Duodenal mucosa (tissue), 2 donors: ENCODE data around the gene FREM3.
"Not testable (repeated sequence)": the region's sequence is repeated elsewhere in the genome, so short reads cannot be mapped to it uniquely, and the experiment has no call there.

Source experiments
- H3K27ac ChIP-seq: one replicate; pipeline ENCODE4 v1.7.0; 2013; ENCODE audit warnings: low read depth, low read length
- H3K27me3 ChIP-seq, 2 donors: one replicate each; pipeline ENCODE4 v1.7.0; 2013; ENCODE audit warnings: low read length in 2 of 2, control low read depth in 1 of 2; ENCODE audit not compliant: insufficient read depth in 2 of 2, control insufficient read depth in 1 of 2
- H3K36me3 ChIP-seq, 2 donors: one replicate each; pipeline ENCODE4 v1.7.0; 2013; ENCODE audit warnings: low read length in 2 of 2, control low read depth in 1 of 2; ENCODE audit not compliant: insufficient read depth in 2 of 2, control insufficient read depth in 1 of 2
- H3K4me1 ChIP-seq, 2 donors: one replicate each; pipeline ENCODE4 v1.7.0; 2013; ENCODE audit warnings: low read length in 2 of 2, control low read depth in 1 of 2; ENCODE audit not compliant: insufficient read depth in 2 of 2, control insufficient read depth in 1 of 2
- H3K4me3 ChIP-seq, 2 donors: one replicate each; pipeline ENCODE4 v1.7.0; 2013; ENCODE audit warnings: low read length in 2 of 2, low read depth in 1 of 2
- H3K9ac ChIP-seq, 2 donors: one replicate each; pipeline ENCODE4 v1.7.0; 2013; ENCODE audit warnings: low read length in 2 of 2, low read depth in 1 of 2
- H3K9me3 ChIP-seq, 2 donors: one replicate each; pipeline ENCODE4 v1.7.0; 2013; ENCODE audit warnings: low read length in 2 of 2, control low read depth in 1 of 2; ENCODE audit not compliant: control insufficient read depth in 1 of 2

Gene FREM3

GRCh38 chr4:143555676-143556075 is 144.8 kb downstream of the FREM3 start:
- peaks cover 5 to 14% of the 10 kb centered on the region in 2 donors for H3K4me1 ChIP-seq
- H3K9ac ChIP-seq = no peak overlapping the region
- H3K9me3 ChIP-seq = no peaks in the 10 kb centered on the region
- H3K36me3 ChIP-seq = peaks cover 2 to 23% of the 10 kb centered on the region in 2 donors
- H3K27ac ChIP-seq = no peak overlapping the region
- H3K4me3 ChIP-seq = no peak overlapping the region
- no peaks in the 10 kb centered on the region for H3K27me3 ChIP-seq

GRCh38 chr4:143554728-143555597 is 145.5 kb downstream of the FREM3 start:
- Histone ChIP-seq H3K9ac (no peak overlapping the region), H3K4me1 (peaks cover 5 to 13% of the 10 kb centered on the region in 2 donors), H3K4me3 (no peak overlapping the region), H3K36me3 (peaks cover 3 to 28% of the 10 kb centered on the region in 2 donors), H3K9me3 (no peaks in the 10 kb centered on the region), H3K27me3 (no peaks in the 10 kb centered on the region), H3K27ac (no peak overlapping the region)

GRCh38 chr4:143549928-143550327 is 150.5 kb downstream of the FREM3 start:
- Histone ChIP-seq H3K27ac (no peak overlapping the region), H3K4me1 (no peaks in the 10 kb centered on the region), H3K4me3 (no peak overlapping the region), H3K9me3 (no peaks in the 10 kb centered on the region), H3K36me3 (peaks cover 17 to 61% of the 10 kb centered on the region in 2 donors), H3K27me3 (no peaks in the 10 kb centered on the region), H3K9ac (no peak overlapping the region)

- Histone ChIP-seq H3K36me3 (peaks cover 48 to 81% of the 10 kb centered on the region in 2 donors), H3K27ac (no peak overlapping the region)
Observed at GRCh38 chr4:143539670-143540023, 160.8 kb downstream of the FREM3 start.

GRCh38 chr4:143538979-143539669 is 161.4 kb downstream of the FREM3 start:
- Histone ChIP-seq H3K4me1 (no peaks in the 10 kb centered on the region), H3K36me3 (peaks cover 48 to 83% of the 10 kb centered on the region in 2 donors)

More at GRCh38 chr4:143539670-143540023, 160.8 kb downstream of the FREM3 start:
- no peak overlapping the region for H3K4me3 ChIP-seq
- H3K4me1 ChIP-seq = no peaks in the 10 kb centered on the region
- H3K9me3 ChIP-seq = no peaks in the 10 kb centered on the region
- H3K27me3 ChIP-seq = no peaks in the 10 kb centered on the region
- H3K9ac ChIP-seq = no peak overlapping the region

GRCh38 chr4:143531788-143532491 is 168.5 kb downstream of the FREM3 start:
- Histone ChIP-seq H3K9me3 (no peaks in the 10 kb centered on the region), H3K4me1 (peaks cover 0 to 4% of the 10 kb centered on the region in 2 donors), H3K27me3 (no peaks in the 10 kb centered on the region), H3K9ac (no peak overlapping the region), H3K27ac (no peak overlapping the region), H3K36me3 (peaks cover 48 to 84% of the 10 kb centered on the region in 2 donors), H3K4me3 (no peak overlapping the region)

More at GRCh38 chr4:143538979-143539669, 161.4 kb downstream of the FREM3 start:
- H3K27ac ChIP-seq = no peak overlapping the region
- H3K4me3 ChIP-seq = no peak overlapping the region
- H3K27me3 ChIP-seq = no peaks in the 10 kb centered on the region
- no peak overlapping the region for H3K9ac ChIP-seq
- H3K9me3 ChIP-seq = no peaks in the 10 kb centered on the region

GRCh38 chr4:143531380-143531779 is 169.1 kb downstream of the FREM3 start:
- Histone ChIP-seq H3K36me3 (peaks cover 48 to 84% of the 10 kb centered on the region in 2 donors), H3K9me3 (no peaks in the 10 kb centered on the region), H3K27ac (no peak overlapping the region), H3K4me1 (peaks cover 0 to 4% of the 10 kb centered on the region in 2 donors), H3K9ac (no peak overlapping the region), H3K27me3 (no peaks in the 10 kb centered on the region), H3K4me3 (no peak overlapping the region)

- H3K27ac ChIP-seq, H3K9ac ChIP-seq: not testable (repeated sequence)
- peaks cover 43 to 77% of the 10 kb centered on the region in 2 donors for H3K36me3 ChIP-seq
Observed at GRCh38 chr4:143528046-143528445, 172.4 kb downstream of the FREM3 start.

More at GRCh38 chr4:143528046-143528445, 172.4 kb downstream of the FREM3 start:
- not testable (repeated sequence) for H3K4me3 ChIP-seq, H3K27me3 ChIP-seq, H3K9me3 ChIP-seq, H3K4me1 ChIP-seq
